ENCODE data around the gene PRMT5.

- no peak for TF ChIP-seq CTCF (IDR thresholded peaks at IDR 0.05; ENCODE audit: low read depth, low read length)
- no peak for TF ChIP-seq POLR2A (IDR thresholded peaks at IDR 0.05; ENCODE audit: extremely low read depth, insufficient read length)
Measured at GRCh38 chr14:22882064-22882463, 47.1 kb downstream of the PRMT5 start.

Data from NB4 (cell line).